GM19324 (cell line): ENCODE results near the gene METTL6.
"Not testable (repeated sequence)": the region's sequence is repeated elsewhere in the genome, so short reads cannot be mapped to it uniquely, and the experiment has no call there.

Experiments used
- ATAC-seq: cut with Tn5 transposase; IDR thresholded peaks from one replicate; pipeline ENCODE4 v1.9.1; 2021; ENCODE audit warnings: mild to moderate bottlenecking, moderate library complexity; ENCODE audit not compliant: unreplicated experiment, low FRiP score

The METTL6 gene

DNA sequence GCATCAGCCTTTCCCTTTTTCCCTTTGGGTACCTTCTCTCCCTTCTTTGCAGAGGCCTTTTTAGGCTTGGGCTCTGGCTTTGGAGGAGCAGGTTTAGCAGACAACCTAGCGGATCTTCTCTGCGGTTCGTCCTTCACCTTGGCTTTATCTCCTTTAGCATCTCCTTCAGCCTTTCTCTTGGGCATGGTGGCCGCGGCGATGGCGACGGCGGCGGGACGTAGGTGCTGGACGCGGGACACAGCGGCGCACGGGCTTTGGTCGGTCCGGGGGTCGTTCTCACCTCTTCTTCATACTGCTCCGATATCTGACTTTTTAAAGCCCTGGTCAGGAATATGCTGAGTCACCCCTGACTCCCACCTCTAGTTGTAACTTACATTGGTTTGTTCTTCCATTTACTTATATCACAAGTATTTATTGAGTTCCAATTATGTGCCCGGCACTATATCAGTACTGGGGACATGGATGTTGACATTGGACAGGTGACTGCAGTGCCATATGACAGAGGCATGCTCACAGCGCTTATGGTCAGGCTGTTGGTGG is 51.8 kb downstream of the METTL6 start:
- ATAC-seq = no peak

DNA sequence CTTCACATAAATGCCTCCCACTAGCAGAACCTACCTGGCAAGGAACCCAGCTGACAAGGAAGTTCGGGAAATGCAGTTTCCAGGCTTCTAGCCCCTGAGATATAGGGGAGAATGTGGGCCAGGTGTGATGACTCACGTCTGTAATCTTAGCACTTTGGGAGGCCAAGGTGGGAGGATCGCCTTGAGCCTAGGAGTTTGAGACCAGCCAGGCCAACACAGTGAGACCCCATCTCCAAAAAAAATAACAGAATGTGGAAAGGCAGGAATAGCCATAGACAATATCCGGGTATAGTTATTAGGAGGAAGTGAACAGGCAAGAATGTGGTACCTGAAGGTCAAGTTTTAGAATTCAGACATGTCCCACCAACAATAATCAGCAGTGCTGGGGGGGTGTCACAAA is 54.4 kb downstream of the METTL6 start:
- ATAC-seq = no peak

DNA sequence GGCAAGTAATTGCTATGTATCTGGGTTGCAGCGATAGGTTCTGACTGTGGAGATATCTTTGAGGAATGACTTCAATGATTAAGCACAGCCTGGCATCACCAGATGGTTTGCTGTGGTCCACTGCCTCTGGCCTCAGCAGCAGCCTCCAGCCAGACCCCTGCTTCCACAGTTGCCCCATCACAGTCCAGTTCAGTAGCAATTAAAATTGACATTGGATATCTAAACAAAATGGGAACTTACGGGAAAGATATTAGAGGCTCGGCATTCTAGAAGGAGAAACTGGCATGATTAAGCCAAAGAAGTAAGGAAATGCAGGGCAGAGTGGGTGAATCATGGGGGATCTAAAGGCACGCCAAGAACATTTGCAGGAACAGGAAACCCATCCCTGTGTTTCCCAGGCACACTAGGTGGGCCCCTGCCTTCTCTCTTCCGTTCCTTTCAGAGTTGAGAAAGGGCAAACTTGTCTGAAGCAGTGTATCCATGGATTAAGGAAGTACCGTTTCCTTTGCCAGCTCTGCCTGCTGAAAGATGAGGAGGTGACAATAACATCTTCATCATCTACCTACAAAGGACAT is 58.7 kb downstream of the METTL6 start:
- ATAC-seq = no peak

DNA sequence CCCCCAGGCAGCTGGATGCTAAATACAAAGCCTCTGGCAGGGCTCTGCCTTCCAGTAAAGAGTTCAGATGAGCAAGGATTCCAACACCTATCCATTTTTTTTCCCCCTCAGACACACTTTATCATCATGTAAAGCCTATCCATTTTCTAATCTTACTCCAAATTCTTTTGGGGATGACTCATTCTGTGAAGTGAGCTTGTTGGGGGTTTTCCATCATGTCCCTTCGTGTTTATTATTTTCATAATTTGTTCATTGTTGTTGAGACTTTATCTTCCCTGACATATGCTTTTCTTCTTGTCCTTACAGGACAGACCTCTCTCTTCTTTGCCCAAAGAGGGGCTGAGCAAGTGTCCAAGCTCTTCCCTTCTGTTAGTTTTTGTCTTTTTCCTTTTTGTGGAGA is 60.3 kb downstream of the METTL6 start:
- ATAC-seq = no peak

DNA sequence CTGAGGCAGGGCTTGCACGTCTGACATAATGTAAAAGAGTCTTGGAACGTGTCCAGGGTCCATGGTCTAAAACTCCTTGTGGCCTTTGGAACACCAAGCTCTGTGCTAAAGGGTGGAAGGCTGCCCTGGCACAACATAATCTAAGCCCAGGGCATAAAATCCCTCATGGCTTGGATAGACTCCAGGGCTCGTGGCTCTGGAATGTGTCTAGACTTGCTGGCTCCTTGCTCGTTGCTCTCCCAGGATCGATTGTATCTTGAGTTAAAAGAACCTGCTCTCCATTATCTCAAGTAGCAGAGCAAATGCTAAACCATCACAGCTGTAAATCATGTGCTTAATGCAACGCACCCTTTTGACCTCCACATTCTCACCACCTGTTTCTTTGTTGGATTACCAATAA is 63.3 kb downstream of the METTL6 start:
- ATAC-seq = not testable (repeated sequence)

DNA sequence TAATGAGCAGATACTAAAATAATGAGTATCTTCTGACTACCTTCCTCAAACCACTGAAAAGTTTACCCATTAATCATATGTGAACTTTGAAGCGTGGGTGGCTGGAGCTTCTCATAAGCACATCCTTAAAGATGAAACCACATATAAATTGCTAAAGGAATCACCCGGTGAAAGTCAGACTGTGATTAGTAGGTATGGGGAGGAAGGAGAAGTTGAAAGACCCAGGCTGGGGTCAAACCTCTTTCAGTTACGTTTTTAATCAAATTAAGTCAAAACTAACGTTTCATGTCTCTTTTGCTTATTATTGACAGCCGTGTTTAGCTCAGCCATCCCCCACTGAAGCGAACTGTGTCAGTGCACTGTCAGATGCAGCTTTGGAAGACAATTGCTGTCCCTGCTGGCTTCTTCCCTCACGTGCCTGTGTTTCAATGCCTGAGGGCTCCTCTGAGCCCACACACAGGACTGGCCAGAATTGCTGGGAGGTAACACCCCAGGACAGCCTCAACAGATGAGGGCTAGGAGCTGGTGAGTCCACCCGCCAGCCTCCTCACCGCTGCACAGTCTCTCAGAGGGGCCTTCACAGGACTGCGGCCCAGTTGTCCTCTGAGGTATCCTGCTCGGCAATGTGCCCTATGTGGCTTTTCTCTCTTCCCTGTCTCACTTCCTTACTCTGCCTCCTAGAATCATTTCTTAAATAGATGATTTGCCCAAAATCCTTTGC is 65.7 kb downstream of the METTL6 start:
- ATAC-seq = peak; percentile 70

DNA sequence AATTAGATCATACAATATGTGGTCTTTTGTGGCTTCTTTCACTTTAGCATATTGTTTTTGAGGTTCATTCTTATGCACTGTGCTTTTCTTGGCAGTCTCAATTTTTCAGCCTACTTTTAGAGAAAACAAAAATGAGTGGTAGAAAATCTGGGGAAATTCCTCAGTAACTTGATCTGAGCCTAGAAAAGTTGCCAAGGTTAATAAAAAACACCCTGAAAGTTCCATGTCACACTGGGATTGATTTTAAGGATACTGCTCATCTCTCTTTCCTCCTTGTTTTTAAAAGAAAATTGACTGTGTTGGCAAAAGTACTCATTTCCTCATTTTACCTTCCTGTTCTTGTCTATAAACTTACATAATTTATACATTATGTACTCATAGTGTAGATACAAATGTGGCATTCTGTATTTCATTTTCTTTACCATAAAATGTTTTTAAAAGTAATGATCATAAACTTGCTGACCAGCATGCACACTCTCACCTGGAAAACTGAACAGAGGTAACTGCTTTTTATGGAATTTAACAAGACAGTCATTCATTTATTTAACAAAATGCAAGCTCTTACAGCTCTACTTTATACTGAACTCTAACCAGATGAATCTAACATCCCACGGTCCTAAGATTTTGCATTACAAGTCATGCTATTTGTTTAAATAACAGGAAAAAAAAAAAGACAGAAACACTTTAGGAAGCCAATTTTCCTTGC is 66.4 kb downstream of the METTL6 start:
- ATAC-seq = no peak
